Mesenteric fat pad (tissue), 1 donor: Measurements from ENCODE around the gene R3HDML. TPM values are rescaled to one million over a fixed set of nuclear protein-coding genes. Genes with fewer than 3 reads are reported as not detected.

Experiments used
- DNase-seq: peaks from one replicate; pipeline ENCODE4 v3.0.0-alpha.2; 2020; ENCODE audit warnings: low spot score
- long read RNA-seq: library from polyadenylated mRNA; unstranded; transcript quantifications from one replicate; pipeline ENCODE4 v2.0.0, GENCODE V29; 2020
- total RNA-seq: library from RNA; stranded (reverse); fragmentation: NEBNext Ultra II Directional; extraction: Animal tissue kit (Norgen Biotek cat#: 25700); gene quantifications from one replicate; pipeline ENCODE4 v1.2.1, GENCODE V29; 2021
- donor health status: DM: yes; HTN: yes; CAD: no.

Gene R3HDML
- total RNA-seq = not detected
- long read RNA-seq = 0 reads

- DNase-seq = peak; percentile 88
These were observed at the start of gene R3HDML for GRCh38 chr20:44336725-44337380. R3HDML (plus strand) TSS chr20:44337043; CDS start chr20:44337158, 115 bp downstream.

- no peak for DNase-seq
These were observed 49.4 kb upstream of the R3HDML start for GRCh38 chr20:44287272-44288097.

GRCh38 chr20:44288252-44288651, 48.6 kb upstream of the R3HDML start:
- no peak for DNase-seq

GRCh38 chr20:44291754-44292153, 45.1 kb upstream of the R3HDML start:
- no peak for DNase-seq

- no peak for DNase-seq
These were observed 40.8 kb upstream of the R3HDML start for GRCh38 chr20:44296011-44296410.

- no peak for DNase-seq
These were observed 39.1 kb upstream of the R3HDML start for GRCh38 chr20:44297721-44298120.

- DNase-seq = peak; percentile 76
These were observed 37.8 kb upstream of the R3HDML start for GRCh38 chr20:44299011-44299535.

GRCh38 chr20:44301285-44301684, 35.6 kb upstream of the R3HDML start:
- DNase-seq = peak; percentile 4

- peak; percentile 49 for DNase-seq
These were observed 34.7 kb upstream of the R3HDML start for GRCh38 chr20:44302026-44302669.

GRCh38 chr20:44302736-44303135, 34.1 kb upstream of the R3HDML start:
- DNase-seq = no peak

GRCh38 chr20:44304383-44304782, 32.5 kb upstream of the R3HDML start:
- peak; percentile 3 for DNase-seq

GRCh38 chr20:44306927-44307326, 29.9 kb upstream of the R3HDML start:
- DNase-seq = no peak

- no peak for DNase-seq
These were observed 26.8 kb upstream of the R3HDML start for GRCh38 chr20:44309763-44310663.

- DNase-seq = peak; percentile 100
These were observed 25.9 kb upstream of the R3HDML start, which contains the start of gene FITM2 for GRCh38 chr20:44310664-44311639. FITM2 (minus strand) TSS chr20:44311202; CDS start chr20:44311148, 54 bp downstream.

- DNase-seq = no peak
These were observed 22.0 kb upstream of the R3HDML start for GRCh38 chr20:44314870-44315269.

GRCh38 chr20:44319839-44320422, 16.9 kb upstream of the R3HDML start:
- DNase-seq = no peak

GRCh38 chr20:44324343-44324742, 12.5 kb upstream of the R3HDML start:
- no peak for DNase-seq

- no peak for DNase-seq
These were observed 10.3 kb upstream of the R3HDML start for GRCh38 chr20:44326391-44327159.
